ENCODE measurements around the gene AOPEP. TPM values are rescaled to one million over a fixed set of nuclear protein-coding genes. Genes with fewer than 3 reads are reported as not detected.

AOPEP gene
- polyA plus RNA-seq, 1 of the 3 experiments (the other 2 are of a cell fraction) = 54.6 TPM

- DNase-seq = peak; percentile 35
- no peak overlapping the region for H3K9ac ChIP-seq
- H3K79me2 ChIP-seq (ENCODE audit: insufficient read depth) = no peaks in the 10 kb centered on the region
- H3K27ac ChIP-seq (ENCODE audit: low read depth in 2 of 2, low read length in 1 of 2) = peak overlapping the region in 1 of 2 experiments; percentile 50; a peak in 2 of 4 replicates
- ChIA-PET CTCF (interaction anchor here (1.1 to 2.2 kb wide), 3 partner anchors 17 to 322 kb away, joined by 3 to 8 read pairs (median 5); no protein-coding TSS in a partner anchor), POLR2A (interaction anchor here (0.5 kb wide), 1 partner anchor 195 kb away, joined by 4 read pairs; no protein-coding TSS in a partner anchor)
- H3K4me2 ChIP-seq = no peak overlapping the region
- no peaks in the 10 kb centered on the region for H3K9me3 ChIP-seq
- H3K36me3 ChIP-seq (replicated peaks in 1 of 2; ENCODE audit: control insufficient read depth in 1 of 2, insufficient read depth in 2 of 2, low read length in 1 of 2) = peaks cover 3 to 36% of the 10 kb centered on the region in 2 experiments
- H3K4me1 ChIP-seq (ENCODE audit: control insufficient read depth in 1 of 2, insufficient read depth in 2 of 2, low read depth in 1 of 2, low read length in 1 of 2) = peaks cover 5 to 24% of the 10 kb centered on the region in 2 experiments; a peak in 3 of 4 replicates
- TF ChIP-seq RFX5 (IDR thresholded peaks at IDR 0.05; ENCODE audit: low read length) (no peak), POLR2AphosphoS5 (IDR thresholded peaks at IDR 0.05; ENCODE audit: low read depth, low read length) (no peak), SMC3 (IDR thresholded peaks at IDR 0.05; ENCODE audit: low read depth, low read length) (no peak), FOXJ3 (CRISPR knock-in tag; IDR thresholded peaks at IDR 0.05) (no peak), USF1 (IDR thresholded peaks at IDR 0.05; ENCODE audit: borderline replicate concordance, low read depth) (no peak), JUND (IDR thresholded peaks at IDR 0.05) (no peak), MXI1 (IDR thresholded peaks at IDR 0.05; ENCODE audit: low read depth, low read length) (no peak), GABPA (IDR thresholded peaks at IDR 0.05; ENCODE audit: low read depth) (no peak), TAF1 (IDR thresholded peaks at IDR 0.05; ENCODE audit: borderline replicate concordance, low read depth, low read length) (no peak), TCF12 (IDR thresholded peaks at IDR 0.05) (no peak), TEAD4 (IDR thresholded peaks at IDR 0.05; ENCODE audit: borderline replicate concordance, insufficient read depth) (no peak), YY1 (IDR thresholded peaks at IDR 0.05; ENCODE audit: low read depth) (no peak), NFIC (IDR thresholded peaks at IDR 0.05; ENCODE audit: borderline replicate concordance) (no peak), GATA2 (CRISPR knock-in tag; IDR thresholded peaks at IDR 0.05) (no peak; the same call in 1 of the 2 replicates), EP300 (IDR thresholded peaks at IDR 0.05; ENCODE audit: borderline replicate concordance in 1 of 2, low read depth in 1 of 2, low read length in 1 of 2) (no peak), SIN3A (IDR thresholded peaks at IDR 0.05; ENCODE audit: borderline replicate concordance, low read depth, low read length) (no peak)
- TF ChIP-seq, protein P1, sequence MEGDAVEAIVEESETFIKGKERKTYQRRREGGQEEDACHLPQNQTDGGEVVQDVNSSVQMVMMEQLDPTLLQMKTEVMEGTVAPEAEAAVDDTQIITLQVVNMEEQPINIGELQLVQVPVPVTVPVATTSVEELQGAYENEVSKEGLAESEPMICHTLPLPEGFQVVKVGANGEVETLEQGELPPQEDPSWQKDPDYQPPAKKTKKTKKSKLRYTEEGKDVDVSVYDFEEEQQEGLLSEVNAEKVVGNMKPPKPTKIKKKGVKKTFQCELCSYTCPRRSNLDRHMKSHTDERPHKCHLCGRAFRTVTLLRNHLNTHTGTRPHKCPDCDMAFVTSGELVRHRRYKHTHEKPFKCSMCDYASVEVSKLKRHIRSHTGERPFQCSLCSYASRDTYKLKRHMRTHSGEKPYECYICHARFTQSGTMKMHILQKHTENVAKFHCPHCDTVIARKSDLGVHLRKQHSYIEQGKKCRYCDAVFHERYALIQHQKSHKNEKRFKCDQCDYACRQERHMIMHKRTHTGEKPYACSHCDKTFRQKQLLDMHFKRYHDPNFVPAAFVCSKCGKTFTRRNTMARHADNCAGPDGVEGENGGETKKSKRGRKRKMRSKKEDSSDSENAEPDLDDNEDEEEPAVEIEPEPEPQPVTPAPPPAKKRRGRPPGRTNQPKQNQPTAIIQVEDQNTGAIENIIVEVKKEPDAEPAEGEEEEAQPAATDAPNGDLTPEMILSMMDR (IDR thresholded peaks at IDR 0.05) = no peak
- TF ChIP-seq, protein P2, sequence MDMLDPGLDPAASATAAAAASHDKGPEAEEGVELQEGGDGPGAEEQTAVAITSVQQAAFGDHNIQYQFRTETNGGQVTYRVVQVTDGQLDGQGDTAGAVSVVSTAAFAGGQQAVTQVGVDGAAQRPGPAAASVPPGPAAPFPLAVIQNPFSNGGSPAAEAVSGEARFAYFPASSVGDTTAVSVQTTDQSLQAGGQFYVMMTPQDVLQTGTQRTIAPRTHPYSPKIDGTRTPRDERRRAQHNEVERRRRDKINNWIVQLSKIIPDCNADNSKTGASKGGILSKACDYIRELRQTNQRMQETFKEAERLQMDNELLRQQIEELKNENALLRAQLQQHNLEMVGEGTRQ (IDR thresholded peaks at IDR 0.05; ENCODE audit: borderline replicate concordance, low read depth, low read length) = no peak
- TF ChIP-seq, protein P3, sequence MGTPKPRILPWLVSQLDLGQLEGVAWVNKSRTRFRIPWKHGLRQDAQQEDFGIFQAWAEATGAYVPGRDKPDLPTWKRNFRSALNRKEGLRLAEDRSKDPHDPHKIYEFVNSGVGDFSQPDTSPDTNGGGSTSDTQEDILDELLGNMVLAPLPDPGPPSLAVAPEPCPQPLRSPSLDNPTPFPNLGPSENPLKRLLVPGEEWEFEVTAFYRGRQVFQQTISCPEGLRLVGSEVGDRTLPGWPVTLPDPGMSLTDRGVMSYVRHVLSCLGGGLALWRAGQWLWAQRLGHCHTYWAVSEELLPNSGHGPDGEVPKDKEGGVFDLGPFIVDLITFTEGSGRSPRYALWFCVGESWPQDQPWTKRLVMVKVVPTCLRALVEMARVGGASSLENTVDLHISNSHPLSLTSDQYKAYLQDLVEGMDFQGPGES (IDR thresholded peaks at IDR 0.05; ENCODE audit: low read depth, low read length) = no peak
- H2AFZ ChIP-seq (ENCODE audit: low read depth) = no peak overlapping the region
- WGBS (ENCODE audit: low lambda C conversion rate) = 55% methylated on average over 3 of the region's 3 CpGs
- peaks cover 15% of the 10 kb centered on the region for H3F3A ChIP-seq (replicated peaks; ENCODE audit: insufficient read depth)
- H4K20me1 ChIP-seq (ENCODE audit: insufficient read depth) = no peaks in the 10 kb centered on the region
- H3K9me2 ChIP-seq = no peaks in the 10 kb centered on the region
- H3K4me3 ChIP-seq (ENCODE audit: low read depth in 2 of 2, low read length in 1 of 2) = no peak overlapping the region
- no peaks in the 10 kb centered on the region for H3K27me3 ChIP-seq (ENCODE audit: insufficient read depth)
These were observed 79.1 kb downstream of the AOPEP start for GRCh38 chr9:94805585-94805984.
